ENCODE results near the gene TVP23A.

GRCh38 chr16:10859658-10860057, 41.1 kb upstream of the TVP23A start:
- TF ChIP-seq SP2 (tag by site-specific recombination; IDR thresholded peaks at IDR 0.05): no peak
- no peak for TF ChIP-seq ZNF792 (tag by site-specific recombination; IDR thresholded peaks at IDR 0.05)
- TF ChIP-seq ZNF114 (tag by site-specific recombination; IDR thresholded peaks at IDR 0.05): no peak
- TF ChIP-seq ZNF76 (tag by site-specific recombination; IDR thresholded peaks at IDR 0.05; ENCODE audit: borderline replicate concordance, low read depth): no peak

All from HEK293 (cell line).